Fibroblast of lung (primary cell): Measurements from ENCODE around the gene GUCA1A.

Experiments
- EZH2 ChIP-seq: IDR thresholded peaks from 2 replicates; pipeline ENCODE4 v1.5.1; 2012; ENCODE audit warnings: low read length, control low read depth, mild to moderate bottlenecking; ENCODE audit errors: missing control alignments
- TF ChIP-seq, protein P1 (sequence below), 2 donors: IDR thresholded peaks in 1 of 2; conservative IDR thresholded peaks in 1 of 2; 1 replicate in 1 of 2; 2 replicates in 1 of 2; pipeline ENCODE4 v1.5.1; 2011 to 2012; ENCODE audit warnings: low read length in 2 of 2, control low read depth in 1 of 2, inconsistent platforms in 1 of 2, low read depth in 1 of 2, mild to moderate bottlenecking in 1 of 2

DNA sequence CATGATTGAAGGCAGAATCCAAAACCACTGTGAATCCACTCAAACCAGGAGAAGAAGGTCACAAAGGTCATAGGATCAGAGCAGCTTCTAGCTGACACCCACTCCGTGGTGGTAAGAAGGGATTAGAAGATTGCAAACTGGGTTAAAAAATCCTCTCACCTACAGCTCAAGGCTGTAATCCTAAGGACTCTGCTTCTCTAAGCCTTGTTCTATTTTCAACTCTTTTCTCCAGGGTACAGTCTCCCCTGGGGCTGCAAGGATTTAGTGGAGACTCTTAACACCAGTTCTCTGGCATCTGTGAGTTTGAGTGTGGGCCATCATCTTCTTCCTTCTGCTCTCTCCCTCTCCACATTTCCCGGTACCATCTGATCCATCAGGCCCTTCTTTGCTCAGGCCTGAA lies at the start of gene GUCA1A:
- TF ChIP-seq, protein P1, sequence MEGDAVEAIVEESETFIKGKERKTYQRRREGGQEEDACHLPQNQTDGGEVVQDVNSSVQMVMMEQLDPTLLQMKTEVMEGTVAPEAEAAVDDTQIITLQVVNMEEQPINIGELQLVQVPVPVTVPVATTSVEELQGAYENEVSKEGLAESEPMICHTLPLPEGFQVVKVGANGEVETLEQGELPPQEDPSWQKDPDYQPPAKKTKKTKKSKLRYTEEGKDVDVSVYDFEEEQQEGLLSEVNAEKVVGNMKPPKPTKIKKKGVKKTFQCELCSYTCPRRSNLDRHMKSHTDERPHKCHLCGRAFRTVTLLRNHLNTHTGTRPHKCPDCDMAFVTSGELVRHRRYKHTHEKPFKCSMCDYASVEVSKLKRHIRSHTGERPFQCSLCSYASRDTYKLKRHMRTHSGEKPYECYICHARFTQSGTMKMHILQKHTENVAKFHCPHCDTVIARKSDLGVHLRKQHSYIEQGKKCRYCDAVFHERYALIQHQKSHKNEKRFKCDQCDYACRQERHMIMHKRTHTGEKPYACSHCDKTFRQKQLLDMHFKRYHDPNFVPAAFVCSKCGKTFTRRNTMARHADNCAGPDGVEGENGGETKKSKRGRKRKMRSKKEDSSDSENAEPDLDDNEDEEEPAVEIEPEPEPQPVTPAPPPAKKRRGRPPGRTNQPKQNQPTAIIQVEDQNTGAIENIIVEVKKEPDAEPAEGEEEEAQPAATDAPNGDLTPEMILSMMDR (conservative IDR thresholded peaks at IDR 0.05 in 1 of 2, IDR thresholded peaks at IDR 0.05 in 1 of 2; ENCODE audit: low read depth in 1 of 2, low read length in 2 of 2), result no peak
- TF ChIP-seq EZH2, result no peak
